Osteoblast (primary cell): ENCODE data around the gene SLC25A25. TPM values are rescaled to one million over a fixed set of nuclear protein-coding genes. Genes with fewer than 3 reads are reported as not detected.

Source experiments
- DNase-seq: peaks from one replicate; pipeline ENCODE4 v3.0.0; 2011; ENCODE audit warnings: low spot score, mixed read lengths; ENCODE audit not compliant: insufficient read length; ENCODE audit errors: missing footprints
- H2AFZ ChIP-seq: 2 replicates; pipeline ENCODE4 v1.6.0; 2011; ENCODE audit warnings: mild to moderate bottlenecking, low read length
- H3K27ac ChIP-seq: 2 replicates; pipeline ENCODE4 v1.5.1; 2011; ENCODE audit warnings: mild to moderate bottlenecking, low read depth, low read length, moderate library complexity
- H3K27me3 ChIP-seq: 2 replicates; pipeline ENCODE4 v1.6.0; 2012; ENCODE audit warnings: mild to moderate bottlenecking, control low read depth, inconsistent platforms, low read length, moderate library complexity; ENCODE audit not compliant: insufficient read depth
- H3K36me3 ChIP-seq: 2 replicates; pipeline ENCODE4 v1.5.1; 2011; ENCODE audit warnings: mild to moderate bottlenecking, low read length, control low read depth, moderate library complexity; ENCODE audit not compliant: insufficient read depth
- H3K4me1 ChIP-seq: 2 replicates; pipeline ENCODE4 v1.5.1; 2011; ENCODE audit warnings: mild to moderate bottlenecking, low read length, control low read depth, moderate library complexity; ENCODE audit not compliant: insufficient read depth
- H3K4me2 ChIP-seq: 2 replicates; pipeline ENCODE4 v1.6.0; 2011; ENCODE audit warnings: mild to moderate bottlenecking, low read length; ENCODE audit not compliant: insufficient read depth
- H3K4me3 ChIP-seq: fragments of 200-600 bp; sonication (generic); 3 replicates; pipeline ENCODE4 v1.5.1; 2012; ENCODE audit warnings: mild to moderate bottlenecking, low read length, inconsistent platforms; ENCODE audit not compliant: insufficient read depth
- H3K79me2 ChIP-seq: 2 replicates; pipeline ENCODE4 v1.6.0; 2012; ENCODE audit warnings: mild to moderate bottlenecking, low read length, control low read depth, inconsistent platforms; ENCODE audit not compliant: insufficient read depth
- H3K9me3 ChIP-seq: 2 replicates; pipeline ENCODE4 v1.5.1; 2011; ENCODE audit warnings: low read depth, low read length, control low read depth
- H4K20me1 ChIP-seq: 2 replicates; pipeline ENCODE4 v1.6.0; 2012; ENCODE audit warnings: mild to moderate bottlenecking, low read length, control low read depth; ENCODE audit not compliant: insufficient read depth
- CTCF ChIP-seq: IDR thresholded peaks from 2 replicates; pipeline ENCODE4 v1.5.1; 2011; ENCODE audit warnings: mild to moderate bottlenecking, low read depth, low read length, moderate library complexity; ENCODE audit errors: extremely low read depth
- total RNA-seq: library from RNA; depleted of rRNA; stranded (reverse); fragments of >200 nt; gene quantifications from 2 replicates; pipeline ENCODE4 v1.2.3, GENCODE V29; 2012

SLC25A25 gene
- total RNA-seq, 1 donor = 13.4 TPM

- H3K79me2 ChIP-seq = peaks cover 81% of the 10 kb centered on the region
- no peak overlapping the region for H2AFZ ChIP-seq
- H3K9me3 ChIP-seq = no peaks in the 10 kb centered on the region
- H3K4me3 ChIP-seq = peak overlapping the region; percentile 76
- peaks cover 49% of the 10 kb centered on the region for H3K4me1 ChIP-seq
- H3K4me2 ChIP-seq = peak overlapping the region; percentile 86
- H3K36me3 ChIP-seq = peaks cover 20% of the 10 kb centered on the region
- no peak for TF ChIP-seq CTCF
- peak; percentile 45 for DNase-seq
- H4K20me1 ChIP-seq = peaks cover 5% of the 10 kb centered on the region
- H3K27ac ChIP-seq = peak overlapping the region; percentile 99
- H3K27me3 ChIP-seq = no peaks in the 10 kb centered on the region
These were observed 29.7 kb downstream of the SLC25A25 start for GRCh38 chr9:128097543-128098296.

GRCh38 chr9:128098297-128099230 lies 30.5 kb downstream of the SLC25A25 start:
- peaks cover 81% of the 10 kb centered on the region for H3K79me2 ChIP-seq

GRCh38 chr9:128099231-128099931 lies 31.3 kb downstream of the SLC25A25 start:
- peaks cover 5% of the 10 kb centered on the region for H4K20me1 ChIP-seq
- peaks cover 37% of the 10 kb centered on the region for H3K36me3 ChIP-seq
- peaks cover 87% of the 10 kb centered on the region for H3K79me2 ChIP-seq
- no peak for TF ChIP-seq CTCF
- peak overlapping the region; percentile 76 for H3K4me3 ChIP-seq
- peak overlapping the region; percentile 86 for H3K4me2 ChIP-seq
- H3K9me3 ChIP-seq = no peaks in the 10 kb centered on the region
- peaks cover 35% of the 10 kb centered on the region for H3K4me1 ChIP-seq
- peak; percentile 89 for DNase-seq
- no peak overlapping the region for H2AFZ ChIP-seq
- peak overlapping the region; percentile 99 for H3K27ac ChIP-seq
- H3K27me3 ChIP-seq = no peaks in the 10 kb centered on the region

More at GRCh38 chr9:128098297-128099230, 30.5 kb downstream of the SLC25A25 start:
- DNase-seq = peak; percentile 95
- peak overlapping the region; percentile 76 for H3K4me3 ChIP-seq
- peak overlapping the region; percentile 19 for H2AFZ ChIP-seq
- H3K27me3 ChIP-seq = no peaks in the 10 kb centered on the region
- peaks cover 41% of the 10 kb centered on the region for H3K4me1 ChIP-seq
- H3K36me3 ChIP-seq = peaks cover 29% of the 10 kb centered on the region
- H3K4me2 ChIP-seq = peak overlapping the region; percentile 86
- peak overlapping the region; percentile 99 for H3K27ac ChIP-seq
- peaks cover 5% of the 10 kb centered on the region for H4K20me1 ChIP-seq
- no peak for TF ChIP-seq CTCF
- no peaks in the 10 kb centered on the region for H3K9me3 ChIP-seq
